HG03097 (cell line): ENCODE measurements around the gene PREX1.
"Not testable (repeated sequence)": the region's sequence is repeated elsewhere in the genome, so short reads cannot be mapped to it uniquely, and the experiment has no call there.

Experiments
- ATAC-seq: cut with Tn5 transposase; IDR thresholded peaks from one replicate; pipeline ENCODE4 v1.9.1; 2021; ENCODE audit not compliant: unreplicated experiment, low FRiP score

PREX1 gene

DNA sequence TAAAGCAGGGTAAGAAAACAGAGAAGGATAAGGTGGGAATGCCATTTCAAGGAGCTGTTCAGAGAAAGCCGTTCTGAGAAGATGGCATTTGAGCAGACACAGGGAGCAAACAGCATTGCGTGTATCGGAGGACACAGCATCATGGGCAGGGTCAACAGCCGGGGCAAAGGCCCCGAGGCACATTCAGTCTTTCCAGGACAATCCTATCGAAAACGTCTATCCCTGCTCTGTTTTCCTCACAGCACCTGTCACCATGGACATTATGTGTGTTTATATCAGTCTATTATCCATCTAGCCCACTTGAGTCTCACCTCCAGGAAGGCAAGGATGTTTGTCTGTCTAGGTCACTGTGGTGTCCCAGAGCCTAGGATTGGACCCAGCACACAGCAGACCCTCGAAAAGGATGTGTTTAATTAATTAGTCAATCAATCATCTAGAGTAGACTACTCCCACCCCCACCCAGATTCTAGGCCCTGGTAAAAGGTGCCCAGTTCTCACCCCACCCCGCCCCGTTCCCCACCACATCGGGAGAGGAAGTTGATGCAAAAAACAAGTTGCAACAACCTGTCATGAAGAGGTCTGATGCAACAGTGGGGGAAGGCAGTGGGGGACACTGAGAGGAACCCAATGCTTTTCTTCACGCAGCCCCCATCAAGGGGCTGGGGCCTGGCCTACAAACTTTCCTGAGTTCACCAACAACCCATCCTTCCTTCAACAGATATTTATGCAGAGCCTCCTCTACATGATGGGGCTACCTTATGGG is 66.6 kb downstream of the PREX1 start:
- no peak for ATAC-seq

DNA sequence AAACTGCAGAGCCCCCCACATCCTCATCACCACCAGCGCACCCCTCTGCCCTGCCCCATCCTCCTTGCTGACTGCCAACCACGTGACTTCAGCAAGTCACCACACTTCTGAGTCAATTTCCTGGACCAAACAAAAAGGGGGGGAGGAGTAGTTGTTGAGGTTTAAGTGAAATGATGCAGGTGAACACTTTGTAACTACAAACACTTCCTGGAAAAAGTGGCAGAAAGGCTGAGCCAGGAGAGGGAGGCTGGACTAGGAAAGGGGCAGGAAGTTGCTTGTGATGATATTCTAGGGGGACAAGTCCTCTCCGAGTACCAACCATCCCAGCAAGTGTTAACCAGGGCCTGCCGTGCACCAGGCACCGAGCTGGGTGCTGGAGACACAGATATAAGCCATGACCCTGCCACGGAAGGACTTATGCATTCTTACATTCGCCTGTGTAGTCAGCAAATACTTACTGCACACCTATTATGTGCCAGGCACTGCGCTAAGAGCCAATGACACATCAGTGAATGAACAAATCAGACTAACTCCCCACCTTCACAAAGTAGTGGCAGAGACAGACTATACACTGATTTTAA is 67.3 kb downstream of the PREX1 start:
- ATAC-seq, result no peak

DNA sequence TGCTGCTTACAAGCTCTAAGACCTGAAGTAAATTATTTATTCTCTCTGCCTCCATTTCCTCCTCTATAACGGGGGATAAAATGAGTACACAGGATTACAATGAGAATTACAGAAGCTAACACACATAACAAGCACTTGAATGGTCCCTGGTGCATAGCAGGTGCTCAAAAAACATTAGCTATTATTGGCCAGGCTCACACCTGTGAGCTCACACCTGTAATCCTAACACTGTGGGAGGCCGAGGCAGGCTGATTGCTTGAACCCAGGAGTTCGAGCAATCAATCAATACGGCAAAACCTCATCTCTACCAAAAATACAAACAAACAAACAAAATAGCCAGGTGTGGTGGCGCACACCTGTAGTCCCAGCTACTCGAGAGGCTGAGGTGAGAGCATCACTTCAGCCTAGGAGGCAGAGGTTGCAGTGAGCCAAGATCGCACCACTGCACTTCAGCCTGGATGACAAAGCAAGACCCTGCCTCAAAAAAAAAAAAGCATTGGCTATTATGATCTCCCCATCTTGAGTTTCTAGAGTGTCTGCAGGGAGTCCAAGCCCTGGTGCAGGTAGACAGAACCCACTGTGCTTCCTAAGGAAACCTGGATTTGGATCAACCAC is 68.1 kb downstream of the PREX1 start:
- ATAC-seq, result no peak

DNA sequence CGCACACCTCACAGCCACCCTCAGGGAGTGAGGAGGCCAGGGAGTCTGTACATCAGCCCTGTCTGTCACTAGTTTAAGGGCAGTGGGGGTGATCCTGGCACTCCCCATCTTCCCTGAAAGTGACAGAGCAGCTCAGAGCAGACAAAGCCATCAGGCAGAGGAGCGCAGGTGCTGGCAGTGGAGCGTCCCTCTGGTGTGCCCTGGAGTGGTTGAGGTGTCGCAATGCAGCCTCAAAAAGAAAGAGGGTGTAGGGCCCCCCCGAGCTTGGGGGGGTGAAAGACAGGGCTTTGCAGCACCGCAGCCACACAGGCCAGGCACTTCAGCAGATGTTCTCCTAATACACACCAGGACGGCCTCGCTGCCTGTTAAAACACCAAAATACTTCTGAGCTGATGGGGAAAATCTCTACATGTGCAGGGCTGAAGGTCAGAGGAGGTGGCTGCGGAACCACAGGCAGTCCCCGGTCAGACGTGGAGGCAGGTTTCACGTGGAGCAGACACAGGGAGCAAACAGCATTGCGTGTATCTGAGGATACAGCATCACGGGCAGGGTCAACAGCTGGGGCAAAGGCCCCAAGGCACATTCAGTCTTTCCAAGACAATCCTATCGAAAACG is 69.5 kb downstream of the PREX1 start:
- ATAC-seq, result no peak

DNA sequence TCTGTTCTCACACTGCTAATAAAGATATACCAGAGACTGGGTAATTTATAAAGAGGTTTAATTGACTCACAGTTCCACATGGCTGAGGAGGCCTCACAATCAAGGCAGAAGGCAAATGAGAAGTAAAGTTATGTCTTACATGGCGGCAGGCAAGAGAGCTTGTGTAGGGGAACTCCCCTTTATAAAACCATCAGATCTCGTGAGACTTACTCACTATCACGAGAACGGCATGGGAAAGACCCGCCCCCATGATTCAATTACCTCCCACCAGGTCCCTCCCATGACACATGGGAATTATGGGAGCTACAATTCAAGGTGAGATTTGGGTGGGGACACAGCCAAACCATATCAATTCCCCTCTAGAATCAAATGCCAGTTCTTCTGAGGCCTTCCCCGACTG is 71.0 kb downstream of the PREX1 start:
- ATAC-seq, result not testable (repeated sequence)

DNA sequence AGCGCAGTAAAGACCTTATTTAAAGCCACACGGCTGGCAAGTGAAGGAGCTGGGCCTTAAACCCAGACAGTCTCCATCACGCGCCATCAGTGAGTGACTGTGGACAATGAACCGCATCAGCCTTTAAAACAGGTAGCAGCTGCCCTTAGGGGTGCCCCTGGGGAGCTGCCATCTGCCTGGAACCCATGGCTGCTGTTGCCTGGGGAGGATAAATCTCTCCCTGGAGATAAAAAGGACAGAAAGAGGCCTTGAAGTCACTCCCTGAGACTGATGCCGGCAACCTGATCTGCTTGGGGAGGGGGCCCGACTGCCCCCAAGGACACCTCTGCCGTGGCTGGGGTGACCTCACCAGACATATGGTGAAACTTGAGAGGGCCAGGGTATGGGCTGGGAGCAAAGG is 73.5 kb downstream of the PREX1 start:
- ATAC-seq, result no peak

DNA sequence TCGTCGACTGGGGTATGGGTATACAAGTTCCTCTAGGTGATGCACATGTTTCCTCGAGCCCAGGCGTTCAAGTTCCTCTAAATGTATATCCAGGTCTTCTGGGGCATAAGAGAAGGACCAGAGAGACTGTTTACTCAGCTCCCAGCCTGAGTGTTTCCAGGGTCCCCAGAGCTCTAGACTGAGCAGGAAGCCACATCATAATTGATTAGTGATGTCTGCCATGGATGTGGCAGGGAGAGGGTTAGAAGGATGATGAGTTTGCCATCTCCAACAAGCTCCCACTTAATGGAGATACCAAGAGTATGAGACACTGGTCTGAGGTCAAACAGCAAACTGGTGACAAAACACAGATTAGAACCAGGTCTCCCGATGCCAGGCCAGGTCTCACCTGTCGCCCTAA is 74.8 kb downstream of the PREX1 start:
- ATAC-seq, result no peak

DNA sequence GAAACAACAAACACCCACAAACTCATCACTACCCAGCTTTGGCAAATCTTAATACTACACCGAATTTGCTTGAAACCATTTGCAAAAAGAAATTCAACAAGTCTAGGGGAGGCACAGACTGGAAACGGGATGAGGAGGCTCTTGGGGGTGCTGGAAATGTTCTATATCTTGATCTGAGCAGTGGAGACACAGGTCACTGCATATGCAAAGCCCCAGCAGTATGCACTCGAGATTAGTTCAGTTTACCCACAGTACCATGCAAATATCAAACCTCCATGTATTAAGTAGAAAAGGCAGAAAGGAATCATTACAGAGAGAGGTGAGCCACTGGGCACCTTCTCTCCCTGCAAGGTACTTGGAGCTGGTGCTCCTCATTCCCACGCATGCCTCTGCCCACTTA is 75.9 kb downstream of the PREX1 start:
- no peak for ATAC-seq

DNA sequence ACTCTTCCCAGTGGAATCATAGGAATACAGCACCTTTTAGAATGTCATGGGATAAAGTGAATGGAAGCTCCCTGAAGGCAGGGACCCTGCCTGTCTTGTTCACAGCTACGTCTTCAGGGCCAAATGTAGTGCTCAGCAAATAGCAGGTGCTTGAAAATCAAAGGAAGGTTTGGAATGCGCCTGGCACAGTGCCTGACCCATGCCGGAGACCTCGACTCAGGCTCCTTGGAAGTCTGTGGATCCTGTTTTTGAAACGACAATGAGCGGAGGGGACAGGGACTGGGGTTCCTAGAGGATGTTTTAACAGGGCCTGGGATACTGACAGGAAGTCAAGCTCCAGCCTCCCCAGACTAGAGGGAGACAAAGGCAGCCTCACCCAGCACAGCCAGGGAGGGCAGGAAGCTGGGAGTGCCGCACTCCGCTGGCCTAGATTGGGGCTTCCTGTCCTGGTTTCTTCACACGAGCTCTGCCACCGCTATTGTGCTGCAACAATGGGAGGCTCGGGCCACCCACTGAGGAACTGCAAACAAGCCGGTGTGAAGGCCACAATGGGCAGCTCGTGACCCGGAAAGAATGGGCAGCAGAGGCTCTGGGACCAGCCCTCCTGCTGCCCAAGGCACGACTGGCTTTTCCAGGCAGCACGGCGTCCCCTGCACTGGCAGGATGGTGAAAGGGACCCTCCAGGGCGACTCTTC is 76.7 kb downstream of the PREX1 start:
- ATAC-seq, result no peak

DNA sequence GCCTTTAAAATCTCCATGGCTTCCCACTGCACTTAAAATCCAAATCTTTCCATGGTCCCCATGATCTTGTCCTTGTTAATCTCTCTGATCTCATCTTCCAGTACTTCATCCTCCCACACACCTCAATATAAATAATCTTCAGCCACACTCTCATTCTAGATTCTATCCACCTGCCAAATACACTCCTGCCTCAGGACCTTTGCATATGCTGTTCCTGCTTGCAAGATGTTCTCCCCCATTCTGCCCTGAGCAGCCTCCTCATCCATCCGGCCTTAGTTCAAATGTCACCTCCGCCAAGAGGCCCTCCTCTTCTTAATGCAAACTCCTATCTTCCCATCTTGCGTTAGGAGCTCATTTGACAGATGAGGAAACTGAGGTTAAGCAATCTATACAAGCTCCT is 77.4 kb downstream of the PREX1 start:
- no peak for ATAC-seq

DNA sequence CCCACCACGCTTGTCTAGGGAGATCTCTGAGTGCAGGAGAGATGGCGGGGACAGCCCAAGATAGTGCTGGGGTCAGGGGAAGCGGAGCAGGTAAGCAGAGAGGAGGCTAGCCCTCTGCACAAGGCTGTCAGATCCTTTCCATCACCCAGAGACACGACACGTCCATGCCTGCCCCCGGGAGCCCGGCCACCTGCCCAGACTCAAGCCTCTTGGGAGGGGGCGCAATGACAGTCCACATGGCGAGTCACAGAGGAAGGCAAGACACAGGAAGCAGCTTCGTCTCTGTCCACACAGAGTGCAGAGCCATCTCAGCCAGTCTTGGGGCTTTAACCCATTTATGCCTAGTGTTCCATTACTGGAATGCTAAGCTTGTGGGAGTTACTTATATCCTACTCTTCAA is 78.4 kb downstream of the PREX1 start:
- no peak for ATAC-seq

DNA sequence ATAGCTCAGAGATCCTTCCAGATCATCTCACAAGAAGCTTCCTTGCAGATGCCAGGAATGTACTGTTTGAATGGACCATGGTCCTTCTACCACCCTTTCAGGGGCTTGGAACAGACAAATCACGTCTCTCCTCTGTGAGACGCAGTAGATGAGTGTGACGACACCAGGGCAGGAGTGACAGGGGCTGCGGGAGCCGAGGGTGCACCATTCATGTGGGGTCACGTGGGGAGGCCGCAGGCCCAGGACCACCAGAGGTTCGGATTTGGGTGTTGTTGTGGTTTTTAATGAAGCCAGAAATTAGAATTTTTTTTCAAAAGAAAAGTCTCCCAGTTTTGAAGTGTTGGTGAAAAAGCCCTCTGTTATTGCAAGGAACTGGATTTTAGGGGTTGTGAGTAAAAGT is 79.2 kb downstream of the PREX1 start:
- ATAC-seq, result no peak

DNA sequence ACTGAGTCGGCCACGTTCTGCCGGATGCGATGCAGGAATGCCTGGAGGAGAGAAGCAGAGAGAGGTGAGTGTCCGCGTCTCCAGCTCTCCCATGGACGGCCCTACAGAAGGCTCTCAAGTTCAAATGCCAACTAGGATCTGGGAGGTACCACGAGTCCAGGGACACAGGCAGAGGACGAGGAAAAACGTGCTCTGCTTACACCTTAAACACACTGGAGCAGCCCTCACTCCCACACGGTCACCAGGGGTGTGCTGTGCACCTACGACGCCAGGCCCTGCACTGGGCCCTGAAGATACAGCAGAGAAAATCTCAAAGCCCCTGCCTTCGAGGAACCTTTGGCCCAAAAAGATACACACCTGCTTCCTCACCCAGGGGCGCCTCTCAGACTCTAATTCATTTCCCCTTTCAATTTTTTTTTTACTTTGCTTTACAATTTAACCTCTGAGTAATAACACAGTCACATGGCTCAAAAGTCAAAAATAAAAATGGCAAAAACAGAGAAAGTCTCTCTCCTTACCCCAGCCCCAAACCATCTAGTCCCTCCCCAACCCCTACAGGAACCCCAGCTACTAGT is 79.9 kb downstream of the PREX1 start:
- ATAC-seq, result no peak

DNA sequence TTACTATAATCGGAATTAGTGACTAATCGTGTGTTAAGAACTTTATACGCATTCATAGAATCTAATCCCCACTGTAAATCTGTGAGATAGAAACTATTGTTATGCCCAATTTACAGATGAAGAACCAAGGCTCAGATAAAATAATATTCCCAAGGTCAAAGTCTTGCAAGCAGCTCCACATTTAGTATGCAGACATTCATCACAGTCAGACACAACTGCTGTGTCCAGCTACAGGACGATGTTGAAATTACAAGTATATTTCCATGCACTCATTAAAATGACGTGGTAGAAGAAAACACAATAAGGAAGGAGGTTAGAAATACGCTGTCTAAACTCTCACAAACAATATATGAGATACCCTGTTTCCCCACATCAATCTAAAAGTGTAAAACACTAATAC is 82.5 kb downstream of the PREX1 start:
- no peak for ATAC-seq

DNA sequence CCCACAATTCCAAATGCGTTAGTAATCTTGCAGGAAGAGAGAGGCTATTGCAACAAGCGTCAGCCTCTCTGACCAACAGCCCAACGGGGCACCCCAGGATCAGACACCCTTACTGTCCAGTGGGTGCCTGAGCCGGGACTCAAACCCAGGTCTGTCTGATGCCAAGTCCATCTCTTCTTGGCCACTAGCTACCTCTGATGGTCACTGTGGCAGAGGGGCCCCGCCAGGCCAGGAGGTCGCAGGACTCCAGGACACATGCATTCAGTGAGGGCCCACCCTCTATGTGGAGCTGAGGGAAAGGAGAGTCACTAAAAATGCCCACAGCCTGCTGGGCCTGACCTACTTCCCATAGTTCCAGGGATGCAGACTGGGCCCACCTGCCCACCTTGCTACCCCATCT is 83.3 kb downstream of the PREX1 start:
- ATAC-seq, result no peak

DNA sequence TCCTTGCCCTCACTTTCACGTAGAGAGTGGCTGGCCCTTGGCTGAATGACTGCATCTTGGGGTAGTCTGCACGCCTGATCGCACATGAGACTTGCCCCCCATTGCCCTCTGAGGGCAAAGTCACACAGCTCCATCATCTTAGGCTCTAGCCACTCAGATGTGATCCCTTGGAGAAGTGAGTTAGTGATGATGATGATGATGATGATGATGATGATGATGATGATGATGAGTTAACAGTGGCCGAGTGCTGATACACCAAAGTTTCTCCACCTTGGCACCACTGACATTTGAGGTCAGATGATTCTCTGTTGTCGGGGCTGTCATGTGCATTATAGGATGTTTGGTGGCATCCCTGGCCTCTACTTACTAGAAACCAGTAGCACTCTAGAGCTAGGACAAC is 84.0 kb downstream of the PREX1 start:
- ATAC-seq, result no peak

DNA sequence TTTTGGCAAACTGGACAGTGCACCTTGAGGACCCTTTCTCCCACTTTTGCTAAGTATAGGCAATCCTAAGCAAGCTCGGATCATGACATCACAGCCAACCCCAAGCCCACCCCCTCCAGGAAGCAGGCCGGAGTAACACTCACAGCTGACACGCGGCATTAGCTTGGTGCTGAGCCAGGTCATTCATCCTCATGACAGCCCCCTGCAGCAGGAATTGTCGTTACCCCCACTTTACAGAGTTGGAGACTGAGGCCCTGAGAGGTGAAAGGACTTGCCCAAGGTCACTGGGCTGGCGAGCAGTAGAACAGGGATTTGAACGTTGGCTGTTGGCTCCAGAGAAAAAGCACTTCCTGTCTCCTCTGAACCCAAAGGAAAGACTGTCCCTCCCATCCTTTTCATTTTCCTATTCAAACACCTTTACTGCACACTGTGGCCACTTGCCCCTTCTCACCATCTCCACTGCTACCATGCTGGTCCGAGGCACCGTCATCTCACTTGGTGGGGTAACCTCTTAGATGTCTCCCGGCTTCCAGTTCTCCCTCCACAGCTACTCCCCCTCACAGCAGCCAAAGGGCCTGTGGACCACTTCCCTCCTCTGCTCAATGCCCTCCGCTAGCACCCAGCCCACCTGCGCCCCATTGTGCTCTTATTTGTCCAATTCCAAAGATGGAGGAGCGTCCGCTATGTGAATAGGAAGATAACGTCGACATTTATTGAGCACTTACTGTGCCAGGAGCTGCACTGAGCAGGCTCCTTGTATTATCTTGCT is 84.7 kb downstream of the PREX1 start:
- no peak for ATAC-seq

DNA sequence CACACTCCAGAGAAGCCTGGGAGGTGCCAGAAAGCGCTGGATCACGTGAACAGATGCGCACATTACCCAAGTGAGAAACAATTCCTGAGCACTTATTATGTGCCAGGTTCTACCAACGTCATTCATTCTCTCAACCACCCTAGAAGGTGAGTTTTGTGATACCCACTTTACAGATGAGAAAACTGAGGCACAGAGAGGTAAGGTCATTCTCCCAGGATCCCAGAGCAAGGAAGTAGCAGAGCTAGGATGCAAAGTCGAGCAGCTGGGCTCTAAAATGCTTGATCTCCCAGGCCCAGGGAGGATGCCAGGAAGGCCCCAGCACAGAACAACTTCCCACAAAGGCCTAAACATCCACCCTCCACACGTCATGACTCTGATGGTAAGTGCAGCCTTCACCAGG is 85.6 kb downstream of the PREX1 start:
- no peak for ATAC-seq

DNA sequence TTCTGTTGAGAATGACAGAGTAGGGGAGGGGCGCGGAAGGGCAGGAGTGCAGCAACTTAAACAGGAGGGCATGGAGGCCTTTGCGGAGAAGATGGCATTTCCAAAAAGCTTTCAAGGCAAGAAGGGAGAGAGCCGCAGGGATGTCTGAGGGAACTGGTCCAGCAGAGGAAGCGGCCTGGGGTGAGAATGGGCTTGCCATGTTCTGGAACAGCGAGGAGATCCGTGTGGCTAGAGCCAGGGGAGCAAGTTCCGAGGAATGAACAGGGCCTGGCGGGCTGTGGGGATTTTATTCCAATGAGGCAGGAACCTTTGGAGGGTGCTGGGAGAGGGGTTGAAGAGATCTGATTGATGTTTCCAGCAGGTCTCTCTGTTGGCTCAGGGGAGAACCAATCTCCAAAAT is 86.1 kb downstream of the PREX1 start:
- no peak for ATAC-seq

DNA sequence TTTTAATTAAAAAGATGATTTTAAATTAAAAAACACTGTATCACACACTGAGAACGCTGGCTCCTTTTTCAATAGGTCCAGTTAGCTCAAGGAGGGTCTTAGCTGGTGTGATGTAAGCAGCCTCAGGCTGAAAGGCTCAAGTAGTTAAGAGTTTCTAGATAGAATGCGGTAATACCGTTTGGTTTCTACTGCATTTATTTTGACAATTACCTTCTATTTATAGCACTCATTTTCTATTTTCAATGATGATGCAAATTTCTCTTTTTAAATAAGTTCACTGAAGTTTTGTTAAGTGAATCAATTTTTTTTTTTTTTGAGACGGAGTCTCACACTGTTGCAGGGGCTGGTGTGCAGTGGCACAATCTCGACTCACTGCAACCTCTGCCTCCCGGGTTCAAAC is 87.1 kb downstream of the PREX1 start:
- no peak for ATAC-seq
